Fibroblast of pulmonary artery (primary cell): ENCODE results near the gene MAP4K3.
A peak's percentile ranks its signal among the peaks of the same experiment; 100 is the strongest.
"Not testable (repeated sequence)": the region's sequence is repeated elsewhere in the genome, so short reads cannot be mapped to it uniquely, and the experiment has no call there.

ENCODE experiments used
- DNase-seq: peaks from one replicate; pipeline ENCODE4 v3.0.0-alpha.2; 2010; ENCODE audit warnings: low read depth
- H3K4me3 ChIP-seq: replicated peaks from 2 replicates; pipeline ENCODE4 v1.5.1; 2011; ENCODE audit warnings: low read depth, mild to moderate bottlenecking, control low read depth, low read length, moderate library complexity
- CTCF ChIP-seq: IDR thresholded peaks from 2 replicates; pipeline ENCODE4 v1.5.1; 2011; ENCODE audit warnings: mild to moderate bottlenecking, control low read depth, low read length, inconsistent platforms; ENCODE audit errors: missing control alignments

Gene MAP4K3

GRCh38 chr2:39334978-39335377, 102.1 kb downstream of the MAP4K3 start:
- no peak for TF ChIP-seq CTCF
- DNase-seq = no peak
- no peak overlapping the region for H3K4me3 ChIP-seq

- TF ChIP-seq CTCF = no peak
- no peak for DNase-seq
- H3K4me3 ChIP-seq = no peak overlapping the region
Measured at GRCh38 chr2:39334529-39334928, 102.6 kb downstream of the MAP4K3 start.

GRCh38 chr2:39326644-39327043, 110.4 kb downstream of the MAP4K3 start:
- TF ChIP-seq CTCF = no peak
- DNase-seq = no peak

GRCh38 chr2:39325966-39326365, 111.1 kb downstream of the MAP4K3 start:
- TF ChIP-seq CTCF = no peak
- H3K4me3 ChIP-seq = no peak overlapping the region
- peak; percentile 13 for DNase-seq

More at GRCh38 chr2:39326644-39327043, 110.4 kb downstream of the MAP4K3 start:
- H3K4me3 ChIP-seq = no peak overlapping the region

- H3K4me3 ChIP-seq, DNase-seq: not testable (repeated sequence)
Measured at GRCh38 chr2:39321056-39322035, 115.7 kb downstream of the MAP4K3 start.

- H3K4me3 ChIP-seq = no peak overlapping the region
- DNase-seq = no peak
- no peak for TF ChIP-seq CTCF
Measured at GRCh38 chr2:39320162-39320561, 116.9 kb downstream of the MAP4K3 start.

- H3K4me3 ChIP-seq = no peak overlapping the region
- no peak for TF ChIP-seq CTCF
- no peak for DNase-seq
Measured at GRCh38 chr2:39313575-39313974, 123.5 kb downstream of the MAP4K3 start.
